RWPE1 (cell line): ENCODE data around the gene POU2AF3.

ENCODE experiments used
- CTCF ChIA-PET: fragments of 350-600 bp; sonication (Branson Sonifier 250); formaldehyde crosslinking; extraction: SDS; loops from one replicate; lab custom pipeline; 2021; lab: Yijun Ruan, JAX
- POLR2A ChIA-PET: fragments of 400-600 bp; formaldehyde crosslinking; extraction: SDS; loops from one replicate; lab custom pipeline; 2020; ENCODE audit warnings: antibody characterized with exemption; ENCODE audit not compliant: low non-redundant PET; lab: Yijun Ruan, JAX
- DNase-seq: peaks from one replicate; pipeline ENCODE4 v3.0.0; 2012; ENCODE audit warnings: low spot score
- H3K27ac ChIP-seq: fragments of 450-650 bp; 2 replicates; pipeline ENCODE4 v1.5.1; 2017
- CTCF ChIP-seq: fragments of 450-650 bp; conservative IDR thresholded peaks from 2 replicates; pipeline ENCODE4 v1.5.1; 2017; ENCODE audit warnings: low read depth, mild to moderate bottlenecking

Gene POU2AF3

GRCh38 chr11:111349191-111349695 lies 50.9 kb downstream of the POU2AF3 start:
- POLR2A ChIA-PET, result no interaction called here
- H3K27ac ChIP-seq, result no peak overlapping the region
- CTCF ChIA-PET, result no interaction called here
- DNase-seq, result no peak
- no peak for TF ChIP-seq CTCF

- no peak overlapping the region for H3K27ac ChIP-seq
- ChIA-PET POLR2A (no interaction called here), CTCF (no interaction called here)
- TF ChIP-seq CTCF, result no peak
- no peak for DNase-seq
Measured at GRCh38 chr11:111350811-111351210, 52.5 kb downstream of the POU2AF3 start.

DNA sequence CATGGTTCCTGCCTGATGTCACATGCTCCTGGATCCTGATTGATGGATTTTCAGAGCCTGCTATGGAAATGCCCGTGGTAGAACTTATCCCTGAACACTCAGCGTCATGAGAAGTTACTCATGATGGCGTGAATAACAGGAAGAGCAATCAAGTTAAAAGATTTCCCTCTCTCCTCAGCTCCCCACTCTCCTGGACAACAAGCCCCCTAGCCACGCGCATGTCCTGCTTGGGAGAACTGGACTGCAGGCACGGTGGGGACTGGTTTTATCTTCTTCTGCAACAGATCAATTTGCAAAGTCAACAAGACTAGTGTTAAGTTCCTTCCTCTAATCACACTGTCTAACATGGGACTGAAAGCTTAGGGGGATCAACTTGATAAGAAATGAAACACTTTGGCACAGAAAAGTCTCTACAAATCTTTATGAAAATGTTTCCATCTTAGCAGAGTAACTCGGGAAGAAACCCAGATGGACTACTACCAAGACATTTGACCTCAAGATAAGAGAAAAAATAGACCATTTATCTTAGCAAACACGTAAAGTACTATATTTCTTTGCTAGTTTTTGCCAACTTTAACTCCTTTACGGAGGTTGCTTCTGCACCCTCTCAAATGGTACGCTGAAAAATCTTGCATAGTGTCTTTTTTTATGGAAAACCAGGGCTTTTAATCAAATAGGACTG lies 53.2 kb downstream of the POU2AF3 start:
- no peak for DNase-seq
- H3K27ac ChIP-seq, result no peak overlapping the region
- no peak for TF ChIP-seq CTCF
- ChIA-PET POLR2A (no interaction called here), CTCF (no interaction called here)

DNA sequence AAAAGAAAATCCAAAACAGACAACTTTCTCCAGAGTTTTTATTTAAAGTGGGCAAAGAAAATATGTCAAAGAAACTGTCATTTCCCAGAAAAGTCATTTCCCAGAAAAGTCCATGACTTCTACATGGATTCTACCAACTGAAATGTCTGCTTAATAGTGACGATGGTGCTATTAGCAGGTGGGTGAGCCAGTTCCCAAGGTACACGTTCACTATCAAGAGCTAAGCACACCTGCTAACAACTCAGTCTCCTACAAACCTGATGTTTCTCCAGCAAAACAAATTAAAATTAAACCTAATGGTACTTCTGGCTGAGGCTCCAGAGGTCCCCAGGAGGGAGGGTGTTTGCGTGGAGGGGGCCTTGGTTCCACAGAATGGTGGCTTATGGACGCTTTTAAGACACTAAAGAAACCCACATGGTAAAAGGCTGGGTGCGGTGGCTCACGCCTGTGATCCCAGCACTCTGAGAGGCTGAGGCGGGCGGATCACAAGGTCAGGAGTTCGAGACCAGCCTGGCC lies 53.9 kb downstream of the POU2AF3 start:
- H3K27ac ChIP-seq, result no peak overlapping the region
- CTCF ChIA-PET, result no interaction called here
- POLR2A ChIA-PET, result no interaction called here
- DNase-seq, result no peak
- no peak for TF ChIP-seq CTCF

GRCh38 chr11:111352935-111353710 lies 54.8 kb downstream of the POU2AF3 start:
- CTCF ChIA-PET, result no interaction called here
- POLR2A ChIA-PET, result no interaction called here
- no peak for DNase-seq

More at GRCh38 chr11:111352935-111353710, 54.8 kb downstream of the POU2AF3 start:
- no peak overlapping the region for H3K27ac ChIP-seq
- TF ChIP-seq CTCF, result no peak
